Measurements from ENCODE around the gene ZNF236. TPM values are rescaled to one million over a fixed set of nuclear protein-coding genes. Genes with fewer than 3 reads are reported as not detected.

ZNF236 gene
- total and polyA plus RNA-seq, 2 of the 8 experiments (the other 6 are each of a cell fraction or from before 2014, with no cell fraction given): 6.7 to 14.5 TPM

DNA sequence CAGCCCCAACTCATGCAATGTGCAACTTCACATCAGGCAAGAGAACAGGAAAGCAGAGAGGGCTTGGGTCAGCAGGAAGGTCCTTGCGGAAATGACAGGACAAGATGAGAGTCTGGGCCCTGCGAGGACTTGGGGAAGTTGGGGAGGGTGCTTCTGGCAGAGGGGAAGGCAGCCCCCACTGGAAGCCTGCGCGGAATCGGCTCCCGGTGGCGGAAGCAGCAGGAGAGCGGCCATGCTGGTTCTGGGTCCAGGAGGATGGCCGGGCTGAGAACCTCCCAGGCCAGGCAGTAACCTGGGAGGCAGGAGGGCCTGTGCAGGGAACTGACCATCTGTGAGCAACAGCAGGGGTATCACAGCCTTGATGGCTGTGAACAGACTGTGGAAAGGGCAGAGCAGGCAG, 197.3 kb downstream of the ZNF236 start (continued):
- TF ChIP-seq, protein P1, sequence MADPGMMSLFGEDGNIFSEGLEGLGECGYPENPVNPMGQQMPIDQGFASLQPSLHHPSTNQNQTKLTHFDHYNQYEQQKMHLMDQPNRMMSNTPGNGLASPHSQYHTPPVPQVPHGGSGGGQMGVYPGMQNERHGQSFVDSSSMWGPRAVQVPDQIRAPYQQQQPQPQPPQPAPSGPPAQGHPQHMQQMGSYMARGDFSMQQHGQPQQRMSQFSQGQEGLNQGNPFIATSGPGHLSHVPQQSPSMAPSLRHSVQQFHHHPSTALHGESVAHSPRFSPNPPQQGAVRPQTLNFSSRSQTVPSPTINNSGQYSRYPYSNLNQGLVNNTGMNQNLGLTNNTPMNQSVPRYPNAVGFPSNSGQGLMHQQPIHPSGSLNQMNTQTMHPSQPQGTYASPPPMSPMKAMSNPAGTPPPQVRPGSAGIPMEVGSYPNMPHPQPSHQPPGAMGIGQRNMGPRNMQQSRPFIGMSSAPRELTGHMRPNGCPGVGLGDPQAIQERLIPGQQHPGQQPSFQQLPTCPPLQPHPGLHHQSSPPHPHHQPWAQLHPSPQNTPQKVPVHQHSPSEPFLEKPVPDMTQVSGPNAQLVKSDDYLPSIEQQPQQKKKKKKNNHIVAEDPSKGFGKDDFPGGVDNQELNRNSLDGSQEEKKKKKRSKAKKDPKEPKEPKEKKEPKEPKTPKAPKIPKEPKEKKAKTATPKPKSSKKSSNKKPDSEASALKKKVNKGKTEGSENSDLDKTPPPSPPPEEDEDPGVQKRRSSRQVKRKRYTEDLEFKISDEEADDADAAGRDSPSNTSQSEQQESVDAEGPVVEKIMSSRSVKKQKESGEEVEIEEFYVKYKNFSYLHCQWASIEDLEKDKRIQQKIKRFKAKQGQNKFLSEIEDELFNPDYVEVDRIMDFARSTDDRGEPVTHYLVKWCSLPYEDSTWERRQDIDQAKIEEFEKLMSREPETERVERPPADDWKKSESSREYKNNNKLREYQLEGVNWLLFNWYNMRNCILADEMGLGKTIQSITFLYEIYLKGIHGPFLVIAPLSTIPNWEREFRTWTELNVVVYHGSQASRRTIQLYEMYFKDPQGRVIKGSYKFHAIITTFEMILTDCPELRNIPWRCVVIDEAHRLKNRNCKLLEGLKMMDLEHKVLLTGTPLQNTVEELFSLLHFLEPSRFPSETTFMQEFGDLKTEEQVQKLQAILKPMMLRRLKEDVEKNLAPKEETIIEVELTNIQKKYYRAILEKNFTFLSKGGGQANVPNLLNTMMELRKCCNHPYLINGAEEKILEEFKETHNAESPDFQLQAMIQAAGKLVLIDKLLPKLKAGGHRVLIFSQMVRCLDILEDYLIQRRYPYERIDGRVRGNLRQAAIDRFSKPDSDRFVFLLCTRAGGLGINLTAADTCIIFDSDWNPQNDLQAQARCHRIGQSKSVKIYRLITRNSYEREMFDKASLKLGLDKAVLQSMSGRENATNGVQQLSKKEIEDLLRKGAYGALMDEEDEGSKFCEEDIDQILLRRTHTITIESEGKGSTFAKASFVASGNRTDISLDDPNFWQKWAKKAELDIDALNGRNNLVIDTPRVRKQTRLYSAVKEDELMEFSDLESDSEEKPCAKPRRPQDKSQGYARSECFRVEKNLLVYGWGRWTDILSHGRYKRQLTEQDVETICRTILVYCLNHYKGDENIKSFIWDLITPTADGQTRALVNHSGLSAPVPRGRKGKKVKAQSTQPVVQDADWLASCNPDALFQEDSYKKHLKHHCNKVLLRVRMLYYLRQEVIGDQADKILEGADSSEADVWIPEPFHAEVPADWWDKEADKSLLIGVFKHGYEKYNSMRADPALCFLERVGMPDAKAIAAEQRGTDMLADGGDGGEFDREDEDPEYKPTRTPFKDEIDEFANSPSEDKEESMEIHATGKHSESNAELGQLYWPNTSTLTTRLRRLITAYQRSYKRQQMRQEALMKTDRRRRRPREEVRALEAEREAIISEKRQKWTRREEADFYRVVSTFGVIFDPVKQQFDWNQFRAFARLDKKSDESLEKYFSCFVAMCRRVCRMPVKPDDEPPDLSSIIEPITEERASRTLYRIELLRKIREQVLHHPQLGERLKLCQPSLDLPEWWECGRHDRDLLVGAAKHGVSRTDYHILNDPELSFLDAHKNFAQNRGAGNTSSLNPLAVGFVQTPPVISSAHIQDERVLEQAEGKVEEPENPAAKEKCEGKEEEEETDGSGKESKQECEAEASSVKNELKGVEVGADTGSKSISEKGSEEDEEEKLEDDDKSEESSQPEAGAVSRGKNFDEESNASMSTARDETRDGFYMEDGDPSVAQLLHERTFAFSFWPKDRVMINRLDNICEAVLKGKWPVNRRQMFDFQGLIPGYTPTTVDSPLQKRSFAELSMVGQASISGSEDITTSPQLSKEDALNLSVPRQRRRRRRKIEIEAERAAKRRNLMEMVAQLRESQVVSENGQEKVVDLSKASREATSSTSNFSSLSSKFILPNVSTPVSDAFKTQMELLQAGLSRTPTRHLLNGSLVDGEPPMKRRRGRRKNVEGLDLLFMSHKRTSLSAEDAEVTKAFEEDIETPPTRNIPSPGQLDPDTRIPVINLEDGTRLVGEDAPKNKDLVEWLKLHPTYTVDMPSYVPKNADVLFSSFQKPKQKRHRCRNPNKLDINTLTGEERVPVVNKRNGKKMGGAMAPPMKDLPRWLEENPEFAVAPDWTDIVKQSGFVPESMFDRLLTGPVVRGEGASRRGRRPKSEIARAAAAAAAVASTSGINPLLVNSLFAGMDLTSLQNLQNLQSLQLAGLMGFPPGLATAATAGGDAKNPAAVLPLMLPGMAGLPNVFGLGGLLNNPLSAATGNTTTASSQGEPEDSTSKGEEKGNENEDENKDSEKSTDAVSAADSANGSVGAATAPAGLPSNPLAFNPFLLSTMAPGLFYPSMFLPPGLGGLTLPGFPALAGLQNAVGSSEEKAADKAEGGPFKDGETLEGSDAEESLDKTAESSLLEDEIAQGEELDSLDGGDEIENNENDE (IDR thresholded peaks at IDR 0.05; ENCODE audit: insufficient replicate concordance, low read length): no peak
- TF ChIP-seq TBP (IDR thresholded peaks at IDR 0.05; ENCODE audit: low read depth, low read length) (no peak), ASH2L (IDR thresholded peaks at IDR 0.05; ENCODE audit: low read length) (no peak), KDM1A (IDR thresholded peaks at IDR 0.05; ENCODE audit: borderline replicate concordance, low read length) (no peak), KDM5A (IDR thresholded peaks at IDR 0.05; ENCODE audit: low read length) (no peak)

Data from H1 (cell line).